HG03460 (cell line): ENCODE measurements around the gene FMN1.
"Not testable (repeated sequence)": the region's sequence is repeated elsewhere in the genome, so short reads cannot be mapped to it uniquely, and the experiment has no call there.

Experiments used
- ATAC-seq: cut with Tn5 transposase; IDR thresholded peaks from one replicate; pipeline ENCODE4 v1.9.1; 2021; ENCODE audit not compliant: unreplicated experiment

Gene FMN1

DNA sequence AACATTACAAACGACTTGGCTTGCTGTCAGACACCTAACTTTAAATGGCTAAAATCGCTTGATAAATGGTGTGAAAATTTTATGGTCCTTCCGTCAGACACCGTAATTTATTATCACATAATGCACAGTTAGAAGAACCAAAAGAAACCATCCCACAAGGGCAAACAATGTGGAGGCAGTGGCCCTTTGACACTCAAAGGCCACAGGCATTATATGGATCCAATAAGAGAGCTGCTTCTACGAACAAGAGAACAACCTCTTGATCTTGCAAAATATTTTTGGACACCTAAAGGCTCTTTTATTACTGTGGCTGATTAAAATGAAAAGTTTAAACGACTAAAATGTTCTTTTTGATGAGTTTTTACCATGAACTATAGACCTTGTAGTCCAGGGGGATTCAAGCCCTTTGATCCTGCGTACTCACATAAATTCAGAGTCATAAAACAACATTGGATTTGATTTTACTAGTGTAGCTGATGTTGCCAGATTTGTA is 202.8 kb downstream of the FMN1 start:
- no peak for ATAC-seq

DNA sequence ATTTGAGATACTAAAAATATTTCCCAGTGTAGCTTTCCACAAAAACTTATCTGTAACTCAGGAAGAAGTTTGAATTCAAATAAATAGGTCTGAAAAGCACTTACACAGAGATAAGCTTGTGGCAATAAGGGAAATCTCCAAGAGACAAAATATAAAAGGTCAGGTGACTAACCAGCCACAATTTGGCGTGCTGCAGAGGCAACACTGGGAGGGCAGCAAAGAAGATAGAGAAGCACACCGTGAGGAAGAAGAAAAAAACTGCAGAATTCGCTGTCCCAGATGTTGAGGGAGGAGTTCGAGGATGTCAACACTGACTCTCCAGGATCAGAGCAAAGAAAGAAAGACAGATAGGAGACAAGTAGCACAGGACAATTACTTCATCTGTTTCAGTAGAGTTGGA is 204.4 kb downstream of the FMN1 start:
- ATAC-seq: no peak

DNA sequence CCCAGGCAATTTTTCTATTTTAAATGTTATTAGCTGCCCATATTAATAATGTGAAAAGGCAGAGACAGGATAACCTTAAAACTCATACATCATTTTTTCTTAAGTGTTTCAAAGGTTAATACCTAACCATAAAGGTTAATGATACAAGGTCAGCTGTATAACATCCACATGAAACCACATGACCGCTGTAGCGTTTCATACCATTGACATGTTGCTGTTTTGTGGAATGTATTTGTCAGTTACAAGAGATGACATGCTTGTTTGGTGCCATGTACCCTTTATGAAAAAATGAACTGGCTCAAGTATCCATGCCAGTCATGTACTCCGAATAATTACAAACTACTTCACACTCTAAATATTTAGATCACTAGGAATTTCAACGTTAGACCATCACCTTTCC is 207.4 kb downstream of the FMN1 start:
- no peak for ATAC-seq

DNA sequence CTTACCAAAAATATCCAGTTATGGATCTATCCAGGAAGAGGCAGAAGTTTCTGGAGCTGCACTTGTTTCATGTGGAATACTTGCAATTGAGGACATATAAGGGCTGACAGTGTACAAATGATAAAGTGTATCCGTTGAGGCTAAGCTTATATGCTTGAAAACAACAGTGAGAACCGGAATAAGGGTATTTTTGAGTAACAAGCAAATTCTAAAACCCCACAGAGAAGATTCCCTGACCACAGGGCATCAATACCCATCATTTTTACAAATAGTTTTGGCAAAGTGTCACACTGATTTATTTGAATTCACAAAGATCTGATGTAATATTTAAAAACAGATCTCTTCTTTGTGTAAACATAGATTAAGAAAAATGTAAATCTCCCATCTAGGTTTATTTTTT is 208.4 kb downstream of the FMN1 start:
- no peak for ATAC-seq

DNA sequence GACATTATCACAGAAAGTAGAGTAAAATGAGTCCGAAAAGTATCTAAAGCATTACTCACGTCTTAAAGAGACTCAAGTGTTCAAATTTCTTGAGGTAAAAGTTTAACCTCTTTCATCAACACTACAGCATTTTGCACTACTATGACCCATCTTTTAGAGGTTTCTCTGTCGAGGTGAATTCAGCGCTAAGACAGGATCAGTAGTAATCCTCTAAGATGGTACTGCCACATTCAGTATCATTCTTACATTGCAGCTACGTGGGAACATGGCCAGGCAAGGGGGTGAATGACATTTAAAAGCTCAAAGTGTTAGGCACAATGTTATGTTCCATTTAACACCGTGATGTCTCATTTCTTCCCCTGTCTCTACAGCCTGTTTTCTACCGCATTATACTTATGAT is 210.8 kb downstream of the FMN1 start:
- no peak for ATAC-seq

DNA sequence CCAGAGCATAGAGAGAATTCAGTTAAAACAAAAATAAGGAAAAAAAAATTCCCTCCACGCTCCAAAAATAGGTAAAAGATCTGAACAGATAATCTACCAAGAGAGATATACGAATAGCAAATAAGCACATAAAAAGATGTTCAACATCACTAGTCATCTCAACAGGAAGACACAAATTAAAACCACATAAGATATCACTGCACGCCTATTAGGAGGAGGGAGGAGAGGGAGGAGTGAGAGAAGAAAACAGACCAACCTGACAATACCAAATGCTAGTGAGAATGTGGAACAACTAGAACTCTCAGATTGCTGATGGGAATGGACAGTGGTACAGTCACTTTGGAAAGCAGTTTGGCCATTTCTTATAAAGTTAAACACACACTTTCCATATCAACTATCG is 212.5 kb downstream of the FMN1 start:
- ATAC-seq: no peak

DNA sequence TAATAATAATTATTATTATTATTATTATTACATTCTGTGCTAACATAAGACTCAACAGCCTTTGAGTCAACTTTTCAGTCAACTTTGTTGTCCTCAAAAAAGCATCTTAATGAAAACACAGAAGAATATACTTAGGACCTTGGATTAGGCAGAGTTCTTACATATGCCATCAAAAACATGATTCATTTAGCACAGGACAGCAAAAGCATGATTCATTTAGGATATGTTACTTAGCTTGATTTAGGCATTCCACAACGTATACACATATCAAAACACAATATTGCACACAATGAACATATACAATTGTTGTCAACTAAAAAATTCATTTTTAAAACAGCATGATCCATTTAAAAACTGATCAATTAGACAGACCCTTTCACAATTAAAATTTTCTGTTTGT is 213.0 kb downstream of the FMN1 start:
- ATAC-seq: no peak

DNA sequence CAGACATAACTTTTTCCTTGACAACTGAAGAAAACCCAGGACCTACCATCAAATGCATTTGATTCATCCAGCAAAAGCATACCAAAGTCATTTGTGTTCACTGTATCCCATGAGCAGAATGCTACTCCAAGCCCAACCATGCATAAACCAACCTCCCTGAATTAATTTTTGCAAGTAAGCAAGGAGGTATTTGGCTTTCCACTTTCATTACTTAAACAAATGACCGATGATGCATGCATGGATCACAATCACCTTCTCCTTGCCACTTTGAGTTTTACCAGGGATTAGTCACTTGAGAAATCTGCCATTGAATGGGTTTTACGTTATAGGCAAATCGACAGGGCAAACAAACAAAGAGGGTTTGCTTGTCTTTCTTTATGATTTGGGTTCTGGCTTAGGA is 214.8 kb downstream of the FMN1 start:
- no peak for ATAC-seq

DNA sequence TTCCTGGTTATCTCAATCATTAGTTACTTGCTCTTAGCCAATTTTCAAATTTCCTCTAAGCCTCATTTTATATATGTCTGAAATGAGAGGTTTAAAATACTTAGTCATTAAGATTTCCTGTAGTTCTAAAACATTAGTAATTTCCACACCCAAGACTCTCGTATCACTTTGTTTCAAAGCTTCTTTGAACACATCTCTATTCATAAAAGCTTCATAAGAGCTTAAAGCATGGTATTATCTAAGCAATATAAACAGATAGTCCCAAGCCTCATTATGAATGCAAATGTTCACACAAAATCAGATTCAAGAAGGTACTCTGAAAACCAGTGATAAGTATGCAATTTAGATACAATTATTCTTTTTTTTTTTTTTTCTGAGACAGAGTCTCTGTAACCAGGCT is 217.0 kb downstream of the FMN1 start:
- ATAC-seq: no peak

DNA sequence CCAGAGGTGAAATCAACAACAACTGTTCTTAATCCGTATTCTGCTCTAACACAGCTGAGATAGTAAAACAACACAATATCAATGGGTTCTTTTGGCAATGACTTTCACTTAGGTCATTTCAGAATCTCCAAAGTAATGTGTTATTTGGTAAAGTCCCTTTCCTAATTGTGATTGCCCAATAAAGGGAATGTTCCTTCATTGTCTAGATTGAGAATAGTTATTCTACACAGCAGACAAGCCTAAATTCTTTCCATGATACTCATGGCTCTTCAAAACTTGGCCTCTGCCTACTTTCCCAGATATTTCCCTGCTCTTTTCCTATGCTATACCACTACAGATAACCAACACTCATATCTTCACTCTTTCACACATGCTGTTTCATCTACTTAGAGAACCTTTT is 219.8 kb downstream of the FMN1 start:
- no peak for ATAC-seq

DNA sequence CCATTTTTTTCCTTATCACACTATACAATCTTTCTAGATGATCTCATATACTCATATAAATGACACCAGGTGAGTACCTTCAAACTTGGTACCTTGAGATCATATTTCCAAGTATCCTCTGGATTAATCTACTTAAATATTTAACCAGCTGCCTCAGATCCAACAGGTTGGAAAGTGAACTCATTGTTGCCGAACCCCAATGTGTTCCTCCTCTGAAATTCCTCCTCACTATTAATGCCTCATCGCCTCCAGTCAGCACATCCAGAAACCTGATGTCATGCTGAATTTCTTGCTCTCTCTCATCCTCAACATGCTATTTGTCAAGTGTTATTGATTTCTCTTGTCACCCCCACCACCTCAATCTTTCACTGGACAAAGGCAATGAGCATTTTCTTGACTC is 221.8 kb downstream of the FMN1 start:
- no peak for ATAC-seq

DNA sequence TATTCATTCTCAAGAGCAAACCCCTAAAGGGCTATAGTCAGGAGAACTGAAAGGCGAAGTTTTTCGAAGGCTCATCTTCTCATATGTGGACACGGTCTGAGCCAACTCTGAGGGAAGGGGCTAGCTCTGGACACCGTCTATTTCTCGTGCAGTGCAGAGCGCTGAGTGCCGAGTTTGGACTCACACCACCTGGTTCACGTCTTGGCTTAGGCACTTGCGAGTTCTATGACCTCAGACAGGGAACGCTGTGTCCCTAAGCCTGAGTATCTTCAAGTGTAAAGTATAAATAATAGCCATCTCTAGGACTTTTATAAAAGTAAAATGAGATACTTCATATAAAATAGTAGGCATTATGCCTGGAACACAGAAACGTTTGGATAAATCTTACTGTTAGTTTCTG is 223.7 kb downstream of the FMN1 start:
- ATAC-seq: no peak

DNA sequence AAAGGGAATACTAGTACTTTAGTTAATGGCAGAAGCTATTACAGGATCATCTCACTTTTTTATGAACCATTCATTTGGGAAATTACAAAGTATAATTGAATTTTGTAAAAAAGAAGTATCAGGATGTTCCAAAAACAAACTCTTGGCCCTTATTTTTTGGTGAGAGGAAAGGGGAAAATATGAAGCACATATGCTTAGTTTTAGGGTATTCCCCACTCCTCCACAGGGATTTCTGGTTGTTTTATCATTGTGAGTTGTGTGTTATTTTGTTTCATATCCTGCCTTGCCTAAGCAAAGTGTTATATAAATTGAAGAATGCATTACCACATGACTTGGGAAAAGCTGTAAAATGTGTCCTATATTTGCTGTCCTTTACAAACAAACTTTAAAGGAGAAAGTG is 227.0 kb downstream of the FMN1 start:
- ATAC-seq: no peak

DNA sequence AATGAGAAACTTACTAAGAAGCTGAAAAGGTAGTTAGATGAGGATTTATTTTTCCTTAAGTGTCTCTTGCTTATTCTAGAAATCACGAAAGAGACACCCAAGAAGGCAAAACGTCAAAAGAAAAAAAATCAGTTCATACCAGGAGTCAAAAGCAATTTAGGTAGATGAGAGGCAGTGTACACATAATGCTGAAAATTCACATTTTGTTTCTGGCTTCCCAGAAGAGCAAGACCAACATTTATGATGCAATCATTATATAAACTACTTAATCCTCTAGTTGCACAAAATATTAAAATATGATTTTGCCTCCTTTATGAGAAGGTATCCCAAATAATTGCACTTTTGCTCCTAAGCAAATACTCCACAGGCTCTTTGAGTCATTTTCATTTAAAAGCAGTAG is 228.0 kb downstream of the FMN1 start:
- no peak for ATAC-seq

DNA sequence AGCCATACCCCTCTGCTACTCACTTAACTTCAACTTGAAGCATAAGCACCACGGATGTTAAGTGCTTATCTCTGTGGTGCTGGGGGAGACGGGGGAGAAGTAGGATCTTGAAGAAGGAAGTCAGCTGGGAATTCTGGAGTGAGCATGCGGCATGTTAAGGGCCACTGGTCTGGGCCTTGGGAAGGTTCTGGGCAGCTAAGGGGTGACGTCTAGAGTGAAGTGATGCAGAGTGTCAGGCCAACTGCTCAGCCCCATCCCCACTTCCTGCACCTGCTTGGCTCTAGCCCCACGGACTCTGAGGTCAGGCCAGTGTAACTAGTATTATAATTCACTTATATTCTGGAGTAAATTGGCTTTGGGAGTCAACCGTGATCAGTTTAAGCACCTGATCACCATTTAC is 228.6 kb downstream of the FMN1 start:
- no peak for ATAC-seq

DNA sequence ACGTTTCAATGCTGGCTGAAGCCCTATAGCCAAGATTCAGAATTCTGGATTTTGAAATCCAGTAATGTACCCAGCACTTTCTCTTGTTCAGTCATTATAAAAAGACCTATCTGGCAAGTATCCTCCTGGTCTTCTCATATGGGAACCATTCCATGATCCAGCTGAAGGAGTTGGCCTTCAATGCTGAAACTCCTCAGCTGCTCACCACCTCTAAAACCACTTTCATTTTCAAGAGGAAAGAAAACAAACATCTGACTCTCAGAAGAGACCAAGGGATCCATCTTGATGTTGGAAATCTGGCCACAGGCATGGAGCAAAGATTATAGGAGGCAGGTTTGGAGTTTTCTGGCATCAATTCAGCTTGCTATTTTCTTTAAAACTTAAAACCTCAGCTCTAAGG is 235.4 kb downstream of the FMN1 start:
- no peak for ATAC-seq

DNA sequence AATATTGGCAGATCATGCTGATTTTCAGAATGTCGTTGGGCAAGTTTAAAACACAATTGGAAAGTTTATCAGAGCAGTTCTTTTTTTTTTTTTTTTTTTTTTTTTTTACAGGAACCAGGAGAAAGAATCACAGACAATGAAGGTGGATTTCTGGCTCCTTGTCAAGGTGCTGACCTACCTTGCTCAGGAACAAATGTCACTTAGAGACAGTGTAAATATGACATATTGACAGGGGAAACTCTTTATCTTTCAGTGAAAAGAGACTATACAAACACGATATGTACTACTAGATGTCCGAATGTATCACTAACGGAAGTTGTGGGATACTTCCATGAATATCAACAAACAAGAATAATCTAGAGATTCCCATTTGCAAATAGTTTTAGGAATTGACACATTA is 237.3 kb downstream of the FMN1 start:
- ATAC-seq: no peak

DNA sequence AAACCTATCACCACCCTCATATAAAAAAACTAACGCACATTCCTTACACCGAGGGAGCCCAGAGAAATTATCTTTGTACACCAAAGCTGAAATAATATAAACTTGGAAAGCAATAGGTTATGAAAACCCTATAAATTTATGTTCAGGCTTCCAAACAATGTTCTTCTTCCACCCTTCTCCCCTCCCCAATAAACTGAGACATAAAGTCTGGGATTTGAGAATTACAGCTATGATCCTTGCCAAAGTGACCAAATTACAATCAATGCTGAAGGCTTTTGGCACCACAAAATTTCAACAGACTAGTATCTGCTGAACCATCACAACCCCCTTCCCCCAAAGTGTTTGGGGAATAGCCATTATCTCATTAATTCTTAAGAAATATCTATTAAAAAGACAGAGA is 237.8 kb downstream of the FMN1 start:
- no peak for ATAC-seq

DNA sequence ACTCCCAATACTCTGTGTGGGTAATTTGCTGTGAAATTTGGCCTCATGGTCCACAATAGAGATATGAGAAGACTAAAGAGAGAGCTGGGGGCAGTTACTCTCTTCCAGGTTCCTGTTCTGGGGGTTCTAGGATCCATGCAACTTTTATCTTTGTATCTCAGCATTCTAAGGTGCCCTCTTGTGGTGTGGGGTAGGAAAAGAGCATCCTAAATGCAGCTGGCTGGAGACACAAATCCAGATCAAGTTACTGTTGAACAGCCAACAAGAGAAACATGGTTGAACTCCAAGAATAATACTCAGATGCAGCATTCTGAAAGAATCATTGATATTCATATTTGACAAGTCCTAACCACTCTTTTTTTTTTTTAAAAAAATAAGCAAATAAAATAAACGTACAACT is 238.5 kb downstream of the FMN1 start:
- ATAC-seq: no peak

DNA sequence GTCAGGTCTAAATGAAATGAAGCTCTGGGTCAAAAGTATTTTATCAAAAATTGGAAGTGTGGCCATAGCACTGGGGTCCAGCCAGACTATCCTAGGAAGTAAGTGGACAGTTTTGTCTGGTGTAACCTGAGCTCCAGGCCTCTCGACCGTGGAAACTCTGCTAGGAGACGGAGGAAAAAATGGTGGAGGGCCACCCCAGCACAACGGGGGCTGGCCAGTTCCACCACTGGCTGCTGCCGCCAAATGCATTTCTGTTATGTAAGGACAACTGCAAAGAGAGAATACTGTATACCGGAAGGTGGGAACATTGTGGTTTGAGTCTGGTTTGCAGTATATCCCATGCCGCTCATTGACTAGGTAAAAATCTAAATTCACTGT is 241.0 kb downstream of the FMN1 start:
- ATAC-seq: no peak

DNA sequence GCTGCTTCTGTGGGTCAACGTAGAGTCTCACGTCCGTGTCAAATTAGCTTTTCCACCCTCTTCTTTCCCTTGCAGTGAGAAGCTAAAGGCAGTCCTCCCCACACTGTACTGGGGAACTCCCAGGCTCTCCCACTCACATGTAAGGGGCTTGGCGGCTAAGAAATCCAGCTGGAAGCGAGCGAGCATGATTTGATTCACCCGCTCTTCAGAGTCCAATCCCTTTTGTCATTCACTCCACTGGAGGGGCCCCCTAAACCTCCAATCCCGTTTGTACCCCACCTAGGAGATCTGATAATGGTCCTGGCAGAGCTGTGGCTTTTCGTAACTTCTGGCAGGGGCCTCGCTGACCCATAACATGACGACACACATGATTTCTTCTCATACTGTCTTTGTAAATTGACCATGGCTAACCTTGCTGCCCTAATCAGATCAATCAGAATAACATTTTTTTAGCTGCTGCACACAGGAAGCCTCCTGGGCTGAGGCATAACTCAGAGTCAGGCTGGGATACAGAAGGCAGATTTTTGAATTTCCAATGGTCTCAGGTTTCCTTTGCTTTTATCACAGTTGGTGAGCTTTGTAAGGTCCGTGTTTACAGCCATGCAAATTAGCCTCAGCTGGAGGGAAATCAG is 241.5 kb downstream of the FMN1 start:
- ATAC-seq: no peak

DNA sequence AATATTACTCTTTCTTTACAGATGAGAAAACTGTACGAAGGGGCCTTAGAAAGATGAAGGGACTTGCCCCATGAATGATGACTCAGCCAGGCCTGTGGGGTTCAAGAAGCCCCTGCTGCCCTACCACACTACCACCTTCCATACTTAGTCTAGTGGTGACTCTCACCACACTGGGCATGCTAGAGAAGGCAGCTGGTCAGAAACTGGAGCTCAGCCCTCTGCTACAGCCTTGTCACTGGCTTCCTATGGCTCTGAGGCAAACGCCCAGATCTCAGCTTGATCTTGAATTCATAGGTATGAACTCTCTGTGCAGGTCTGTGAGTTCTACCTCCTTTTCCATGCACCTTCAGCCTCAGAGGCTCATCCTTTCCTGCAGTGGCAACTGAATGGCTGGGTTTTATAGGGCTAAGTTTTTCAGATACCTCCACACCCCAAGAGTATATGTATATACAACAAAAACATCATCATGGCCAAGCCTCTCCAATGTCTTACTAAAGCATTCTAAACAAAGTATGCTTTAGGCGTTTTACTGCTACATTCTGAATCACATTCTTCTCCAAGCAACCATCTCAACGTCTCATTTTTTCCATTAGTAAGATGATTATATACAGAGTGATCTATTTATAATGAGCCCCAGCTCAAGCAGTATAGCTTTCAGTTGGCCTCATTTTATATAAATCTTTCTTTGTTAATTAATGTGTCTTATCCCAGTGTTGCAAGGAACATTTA is 242.6 kb downstream of the FMN1 start:
- no peak for ATAC-seq

DNA sequence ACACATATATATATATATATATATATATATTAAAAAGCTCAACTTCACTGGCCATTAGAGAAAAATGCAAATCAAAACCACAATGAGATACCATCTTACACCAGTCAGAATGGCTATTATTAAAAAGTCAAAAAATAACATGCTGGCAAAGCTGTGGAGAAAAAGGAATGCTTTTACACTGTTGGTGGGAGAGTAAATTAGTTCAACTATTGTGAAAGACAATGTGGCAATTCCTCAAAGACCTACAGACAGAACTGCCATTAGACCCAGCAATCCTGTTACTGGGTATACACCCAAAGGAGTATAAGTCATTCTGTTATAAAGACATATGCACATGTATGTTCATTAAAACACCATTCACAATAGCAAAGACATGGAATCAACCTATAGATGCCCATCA is 244.5 kb downstream of the FMN1 start:
- not testable (repeated sequence) for ATAC-seq
